Central memory CD4-positive, alpha-beta T cell (primary cell): ENCODE measurements around the gene SLC37A4.
"Not testable (repeated sequence)": the region's sequence is repeated elsewhere in the genome, so short reads cannot be mapped to it uniquely, and the experiment has no call there.

Experiments
- DNase-seq: peaks from one replicate; pipeline ENCODE4 v3.0.0; 2022

Gene SLC37A4

GRCh38 chr11:119016216-119017009, 14.3 kb downstream of the SLC37A4 start:
- DNase-seq: no peak

- no peak for DNase-seq
Observed at GRCh38 chr11:119015054-119015611, 15.5 kb downstream of the SLC37A4 start.

DNA sequence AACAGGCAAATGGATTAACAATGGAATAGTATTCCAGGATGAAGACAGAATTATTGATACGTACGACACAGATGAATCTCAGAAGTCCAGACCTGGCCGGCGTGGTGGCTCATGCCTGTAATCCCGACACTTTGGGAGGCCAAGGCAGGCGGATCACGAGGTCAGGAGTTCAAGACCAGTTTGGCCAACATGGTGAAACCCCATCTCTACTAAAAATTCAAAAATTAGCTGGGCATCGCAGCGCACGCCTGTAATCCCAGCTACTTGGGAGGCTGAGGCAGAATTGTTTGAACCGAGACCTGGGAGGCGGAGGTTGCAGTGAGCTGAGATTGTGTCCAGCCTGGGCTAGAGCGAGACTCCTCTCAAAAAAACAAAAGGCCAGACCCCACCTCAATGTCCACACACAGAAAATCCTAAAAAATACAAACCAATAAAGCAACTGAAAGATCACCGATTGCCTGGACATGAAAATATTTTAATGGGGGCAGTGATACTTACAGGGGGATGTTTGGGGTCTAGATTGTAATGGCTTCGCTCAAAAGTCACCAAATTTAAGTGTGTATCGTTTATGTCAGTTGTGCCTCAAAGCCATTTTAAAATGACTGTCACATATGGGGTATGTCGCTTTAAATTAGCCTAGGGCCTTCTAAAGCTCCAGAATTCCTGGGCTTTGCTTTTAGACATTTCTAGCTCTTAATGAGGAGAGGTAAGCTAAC, 16.3 kb downstream of the SLC37A4 start:
- DNase-seq: no peak

DNA sequence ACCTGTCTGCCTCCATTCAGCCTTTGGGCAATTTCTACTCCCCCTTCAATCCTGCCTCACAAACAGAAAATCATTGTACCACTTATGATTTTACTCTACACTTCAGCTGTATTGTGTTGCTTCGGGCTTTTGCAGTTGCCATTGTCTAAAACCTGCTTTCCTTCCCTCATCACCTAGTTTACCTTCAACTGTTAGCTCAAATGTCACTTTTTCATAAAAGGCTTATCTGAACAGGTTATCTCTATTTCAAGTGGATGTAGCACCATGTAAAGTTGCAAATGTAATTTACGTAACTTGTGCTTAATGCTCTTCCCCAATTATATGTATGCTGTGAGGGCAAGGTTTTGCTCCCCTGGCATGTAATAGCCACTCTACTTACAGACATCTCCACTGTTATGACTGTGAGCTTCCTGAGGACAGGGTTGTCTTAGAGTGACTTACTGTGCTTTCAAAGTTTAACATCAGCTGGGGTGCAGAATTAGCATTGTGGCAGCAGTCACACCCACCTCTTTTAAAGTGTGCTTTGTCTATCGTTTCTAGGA, 18.0 kb downstream of the SLC37A4 start:
- DNase-seq: no peak

DNA sequence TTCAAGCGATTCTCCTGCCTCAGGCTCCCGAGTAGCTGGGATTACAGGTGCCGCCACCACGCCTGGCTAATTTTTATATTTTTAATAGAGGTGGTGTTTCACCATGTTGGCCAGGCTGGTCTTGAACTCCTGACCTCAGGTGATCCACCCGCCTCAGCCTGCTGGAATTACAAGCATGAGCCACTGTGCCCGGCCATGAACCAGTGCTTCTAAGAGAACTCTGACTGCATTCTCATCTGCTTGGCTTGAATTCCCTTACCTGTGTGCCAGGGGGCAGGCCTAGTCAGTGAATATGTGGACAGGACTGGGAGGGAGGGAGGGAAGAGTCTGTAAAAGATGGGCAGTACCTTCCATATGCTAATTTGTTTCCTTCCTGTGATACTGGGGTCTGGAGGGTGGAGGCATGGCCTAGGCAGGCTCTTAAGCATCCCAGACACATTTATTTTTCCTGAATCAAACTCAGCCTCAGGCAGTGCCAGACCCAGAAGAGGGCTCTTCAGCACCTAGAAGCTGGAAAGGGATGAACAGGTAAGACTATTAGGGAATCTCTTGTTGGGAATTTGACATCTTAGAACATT, 19.1 kb downstream of the SLC37A4 start:
- DNase-seq: no peak

DNA sequence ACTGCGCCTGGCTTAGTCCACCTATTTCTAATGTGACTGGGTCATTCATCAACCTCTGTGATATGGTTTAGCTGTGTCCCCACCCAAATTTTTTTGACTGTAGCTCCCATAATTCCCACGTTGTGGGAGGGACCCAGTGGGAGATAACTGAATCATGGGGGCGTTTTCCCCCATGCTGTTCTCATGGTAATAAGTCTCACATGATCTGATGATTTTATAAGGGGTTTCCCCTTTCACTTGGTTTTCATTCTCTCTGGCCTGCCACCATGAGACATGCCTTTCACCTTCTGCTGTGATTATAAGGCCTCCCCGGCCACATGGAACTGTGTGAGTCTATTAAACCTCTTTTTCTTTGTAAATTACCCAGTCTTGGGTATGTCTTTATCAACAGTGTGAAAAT, 24.0 kb downstream of the SLC37A4 start:
- DNase-seq: no peak

GRCh38 chr11:119000906-119001305, 29.8 kb downstream of the SLC37A4 start:
- no peak for DNase-seq

- DNase-seq: no peak
Observed at GRCh38 chr11:118998822-118999221, 31.9 kb downstream of the SLC37A4 start.

DNA sequence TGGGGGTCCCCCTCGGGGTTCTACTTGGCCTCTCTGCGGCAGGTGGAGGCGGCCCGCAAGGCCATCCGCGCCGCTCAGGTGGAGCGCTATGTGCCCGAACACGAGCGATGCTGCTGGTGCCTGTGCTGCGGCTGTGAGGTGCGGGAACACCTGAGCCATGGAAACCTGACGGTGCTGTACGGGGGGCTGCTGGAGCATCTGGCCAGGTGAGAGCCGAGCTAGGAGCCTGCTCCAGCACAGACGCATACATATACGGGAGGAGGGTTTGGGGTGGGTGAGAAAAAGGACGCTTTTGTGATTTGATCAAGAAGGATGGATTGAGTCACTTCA, 32.3 kb downstream of the SLC37A4 start:
- no peak for DNase-seq

DNA sequence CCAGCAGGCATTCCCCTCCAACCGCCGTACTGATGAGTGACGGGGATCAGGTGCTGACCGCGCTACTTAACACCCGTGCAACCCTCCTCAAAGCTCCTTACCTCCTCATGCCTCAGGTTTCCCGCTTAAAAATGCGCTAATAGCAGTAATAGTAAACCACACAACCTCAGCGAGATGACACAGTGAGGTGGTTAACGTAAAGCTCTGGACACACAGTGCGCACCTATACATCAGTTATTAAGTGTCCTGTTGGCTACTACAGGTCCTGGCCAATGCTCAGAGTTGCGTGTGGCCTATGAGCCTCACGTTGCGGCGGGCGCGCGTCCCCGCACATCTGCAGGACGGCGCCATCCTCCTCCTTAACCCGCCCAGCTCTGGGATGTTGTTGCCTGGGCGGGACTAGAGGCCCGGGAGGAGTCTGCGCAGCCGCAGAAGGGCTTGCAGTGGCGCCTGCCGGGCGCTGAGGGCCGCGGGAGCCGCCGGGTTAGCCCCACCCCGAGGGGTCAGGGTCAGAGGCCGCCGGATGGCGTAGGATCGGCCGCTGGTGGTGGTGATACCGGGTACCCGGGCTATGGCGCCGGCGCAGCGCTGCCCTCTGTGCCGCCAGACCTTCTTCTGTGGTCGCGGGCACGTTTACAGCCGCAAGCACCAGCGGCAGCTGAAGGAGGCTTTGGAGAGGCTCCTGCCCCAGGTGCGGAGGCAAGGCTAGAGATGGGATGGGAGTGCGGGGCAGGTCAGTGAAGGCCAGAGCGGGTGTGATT, 32.9 kb downstream of the SLC37A4 start, which contains the start of gene CENATAC:
CENATAC (plus strand) TSS at position 512 of the 761 bp plus-strand sequence; CDS start at position 572, 60 bp downstream.
- DNase-seq: peak; percentile 96

DNA sequence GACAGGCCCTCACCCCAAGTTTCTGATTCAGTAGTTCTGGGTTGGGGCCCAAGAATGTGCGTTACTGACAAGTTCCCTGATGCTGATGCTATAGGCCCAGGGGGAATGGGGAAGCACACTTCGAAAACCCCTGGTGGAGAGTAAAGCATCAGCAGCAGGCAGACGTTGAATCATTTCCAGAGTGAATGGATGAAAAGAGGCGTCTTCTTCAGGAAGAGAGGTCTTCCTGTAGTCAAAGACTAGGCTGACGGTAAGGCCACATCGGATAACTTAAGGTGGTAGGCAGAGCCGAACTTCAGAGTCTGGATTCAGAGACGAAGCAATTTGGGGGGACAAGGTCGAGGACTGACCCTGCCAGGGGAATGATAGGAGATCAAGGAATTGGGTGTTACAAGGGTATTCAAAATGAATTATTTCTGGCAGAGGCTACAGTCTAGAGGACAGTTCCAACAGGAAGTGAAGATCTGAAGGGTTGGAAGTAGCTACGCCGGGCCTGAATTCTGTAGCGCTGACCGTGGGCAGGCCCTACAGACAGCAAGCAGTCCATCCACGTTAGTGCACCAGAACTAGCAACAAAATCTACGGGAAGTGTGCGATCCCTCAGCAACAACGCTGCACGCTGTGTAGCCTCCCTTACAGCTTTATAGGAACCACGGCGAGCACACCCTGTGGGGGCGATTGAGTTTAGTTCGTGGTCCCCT, 33.6 kb downstream of the SLC37A4 start:
- peak; percentile 45 for DNase-seq

- not testable (repeated sequence) for DNase-seq
Observed at GRCh38 chr11:118991486-118992038, 39.1 kb downstream of the SLC37A4 start.

GRCh38 chr11:118988280-118988679, 42.4 kb downstream of the SLC37A4 start:
- no peak for DNase-seq

DNA sequence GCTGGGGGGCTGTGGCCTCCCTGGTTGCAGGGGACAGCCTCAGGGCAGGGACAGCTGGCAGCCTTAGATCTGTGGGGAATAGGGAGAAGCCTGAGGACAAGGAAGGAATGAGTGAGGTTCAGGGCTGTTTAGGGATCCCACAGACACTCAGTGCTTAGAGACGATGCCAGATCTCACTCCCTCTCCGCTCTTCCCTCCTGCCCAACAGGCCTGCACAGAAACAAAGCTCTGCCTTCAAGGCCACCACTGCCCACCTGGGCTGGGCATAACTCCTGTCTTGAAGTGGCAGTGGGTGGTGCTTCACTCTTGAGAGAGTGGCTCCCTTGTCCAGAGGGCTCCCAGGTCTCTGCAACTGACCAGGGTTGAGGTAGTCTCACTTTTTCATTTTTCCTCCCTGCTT, 45.9 kb downstream of the SLC37A4 start:
- DNase-seq: no peak

DNA sequence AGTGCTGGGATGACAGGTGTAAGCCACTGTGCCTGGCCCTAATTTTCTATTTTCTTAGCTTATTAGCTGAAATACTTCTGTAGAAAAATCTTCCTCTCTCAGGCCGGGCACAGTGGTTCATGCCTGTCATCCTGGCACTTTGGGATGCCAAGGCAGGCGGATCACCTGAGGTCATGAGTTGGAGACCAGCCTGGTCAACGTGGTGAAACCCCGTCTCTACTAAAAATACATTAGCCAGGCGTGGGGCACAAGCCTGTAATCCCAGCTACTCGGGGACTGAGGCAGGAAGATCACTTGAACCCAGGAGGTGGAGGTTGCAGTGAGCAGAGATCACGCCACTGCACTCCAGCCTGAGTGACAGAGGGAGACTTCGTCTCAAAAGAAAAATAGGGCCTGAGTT, 46.3 kb downstream of the SLC37A4 start:
- DNase-seq: not testable (repeated sequence)

DNA sequence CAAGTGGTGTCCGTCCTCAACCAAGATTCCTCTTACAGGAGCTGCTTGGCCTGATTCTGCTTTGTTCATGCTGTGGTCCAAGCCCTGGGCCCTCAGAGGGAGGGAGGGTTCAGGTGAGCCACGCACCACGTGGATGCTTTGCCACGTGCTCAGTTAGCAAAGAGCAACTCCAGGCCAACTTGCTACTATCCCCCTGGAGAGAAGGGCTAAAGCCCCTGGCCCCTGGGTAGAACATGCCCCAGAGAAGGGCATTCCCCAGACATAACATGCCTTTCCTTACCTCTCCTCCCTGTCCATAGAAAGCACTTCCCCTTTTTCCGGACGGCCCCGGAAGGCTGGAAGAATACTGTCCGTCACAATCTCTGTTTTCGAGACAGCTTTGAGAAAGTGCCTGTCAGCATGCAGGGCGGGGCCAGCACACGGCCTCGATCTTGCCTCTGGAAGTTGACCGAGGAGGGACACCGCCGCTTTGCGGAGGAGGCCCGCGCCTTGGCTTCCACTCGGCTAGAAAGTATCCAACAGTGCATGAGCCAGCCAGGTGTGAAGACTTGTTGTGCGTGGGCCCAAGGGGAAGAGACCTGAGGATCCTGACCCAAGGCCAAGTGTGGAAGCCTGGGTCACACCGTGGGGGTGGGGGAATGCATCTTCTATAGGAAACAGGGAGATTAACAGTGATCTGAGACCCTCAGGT, 50.3 kb downstream of the SLC37A4 start:
- no peak for DNase-seq

DNA sequence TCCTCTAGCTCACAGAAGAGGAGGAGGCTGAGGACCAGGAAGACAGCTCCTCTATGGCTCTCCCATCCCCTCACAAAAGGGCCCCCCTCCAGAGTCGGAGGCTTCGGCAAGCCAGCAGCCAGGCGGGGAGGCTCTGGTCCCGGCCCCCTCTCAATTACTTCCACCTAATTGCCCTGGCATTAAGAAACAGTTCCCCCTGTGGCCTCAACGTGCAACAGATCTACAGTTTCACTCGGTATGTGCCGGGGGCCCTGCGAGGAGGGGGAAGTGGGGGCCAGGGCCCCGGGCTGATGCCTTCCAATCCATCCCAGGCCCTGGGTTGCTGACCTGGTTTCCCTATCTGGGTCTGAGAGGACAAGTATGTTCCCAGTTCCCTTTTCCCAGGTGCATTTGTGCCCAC, 51.2 kb downstream of the SLC37A4 start:
- no peak for DNase-seq

GRCh38 chr11:118975771-118976709, 54.6 kb downstream of the SLC37A4 start:
- DNase-seq: no peak
